AG04449 (cell line): Measurements from ENCODE around the gene TMEM139.

Source experiments
- CTCF ChIA-PET: fragments of 350-600 bp; formaldehyde crosslinking; extraction: SDS; loops from one replicate; lab custom pipeline; 2021; ENCODE audit warnings: antibody characterized with exemption; lab: Yijun Ruan, JAX
- POLR2A ChIA-PET: fragments of 400-600, 350-600 bp; formaldehyde crosslinking; extraction: SDS; loops from one replicate; lab custom pipeline; 2020; ENCODE audit warnings: antibody characterized with exemption, inconsistent platforms; lab: Yijun Ruan, JAX
- DNase-seq: peaks from one replicate; pipeline ENCODE4 v3.0.0-alpha.2; 2010; ENCODE audit warnings: low read depth, low spot score
- H3K4me3 ChIP-seq: 2 replicates; pipeline ENCODE4 v1.5.1; 2011; ENCODE audit warnings: low read depth, mild to moderate bottlenecking, control low read depth, low read length
- TF ChIP-seq, protein P1 (sequence below): IDR thresholded peaks from one replicate; pipeline ENCODE4 v1.5.1; 2011; ENCODE audit warnings: mild to moderate bottlenecking, moderate library complexity, low read length, control low read depth, inconsistent platforms; ENCODE audit not compliant: insufficient read depth; ENCODE audit errors: missing control alignments

TMEM139 gene

DNA sequence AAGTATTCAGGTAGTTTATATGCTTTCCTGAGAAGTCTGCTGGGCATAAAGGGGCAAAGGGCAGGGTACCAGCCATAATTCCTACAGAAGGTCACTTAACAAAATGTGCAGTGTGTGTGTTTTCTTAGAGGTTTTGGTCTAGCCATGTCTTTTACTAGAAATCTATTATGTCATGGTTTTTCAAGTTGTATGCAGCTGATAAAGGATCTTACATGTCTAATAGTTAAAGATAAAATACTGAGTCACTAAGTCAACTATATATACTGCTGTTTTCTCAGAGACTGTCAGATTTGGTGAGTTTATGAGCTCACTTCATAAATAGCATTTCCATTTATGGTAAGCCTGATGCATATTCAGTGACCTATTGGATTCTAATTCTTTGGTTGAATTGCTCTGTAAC lies 11.1 kb downstream of the TMEM139 start:
- DNase-seq: no peak
- ChIA-PET POLR2A (interaction anchor here (1.0 kb wide), 1 partner anchor 33 kb away, joined by 4 read pairs; the partner anchor contains the start of gene GSTK1), CTCF (interaction anchor here (0.7 to 2.6 kb wide), 6 partner anchors 10 to 207 kb away, joined by 3 to 18 read pairs (median 4); no protein-coding TSS in a partner anchor)
- H3K4me3 ChIP-seq: no peak overlapping the region
- TF ChIP-seq, protein P1, sequence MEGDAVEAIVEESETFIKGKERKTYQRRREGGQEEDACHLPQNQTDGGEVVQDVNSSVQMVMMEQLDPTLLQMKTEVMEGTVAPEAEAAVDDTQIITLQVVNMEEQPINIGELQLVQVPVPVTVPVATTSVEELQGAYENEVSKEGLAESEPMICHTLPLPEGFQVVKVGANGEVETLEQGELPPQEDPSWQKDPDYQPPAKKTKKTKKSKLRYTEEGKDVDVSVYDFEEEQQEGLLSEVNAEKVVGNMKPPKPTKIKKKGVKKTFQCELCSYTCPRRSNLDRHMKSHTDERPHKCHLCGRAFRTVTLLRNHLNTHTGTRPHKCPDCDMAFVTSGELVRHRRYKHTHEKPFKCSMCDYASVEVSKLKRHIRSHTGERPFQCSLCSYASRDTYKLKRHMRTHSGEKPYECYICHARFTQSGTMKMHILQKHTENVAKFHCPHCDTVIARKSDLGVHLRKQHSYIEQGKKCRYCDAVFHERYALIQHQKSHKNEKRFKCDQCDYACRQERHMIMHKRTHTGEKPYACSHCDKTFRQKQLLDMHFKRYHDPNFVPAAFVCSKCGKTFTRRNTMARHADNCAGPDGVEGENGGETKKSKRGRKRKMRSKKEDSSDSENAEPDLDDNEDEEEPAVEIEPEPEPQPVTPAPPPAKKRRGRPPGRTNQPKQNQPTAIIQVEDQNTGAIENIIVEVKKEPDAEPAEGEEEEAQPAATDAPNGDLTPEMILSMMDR: no peak

- H3K4me3 ChIP-seq: no peak overlapping the region
- ChIA-PET CTCF (interaction anchor here (0.7 to 2.6 kb wide), 7 partner anchors 9 to 207 kb away, joined by 3 to 18 read pairs (median 4); no protein-coding TSS in a partner anchor), POLR2A (interaction anchor here (1.2 kb wide), 1 partner anchor 8 kb away, joined by 4 read pairs; the partner anchor contains the start of gene CASP2)
- TF ChIP-seq, protein P1: no peak
- DNase-seq: no peak
Measured at GRCh38 chr7:143296686-143297085, 11.9 kb downstream of the TMEM139 start.

- POLR2A ChIA-PET: interaction anchor here (1.2 kb wide), 1 partner anchor 36 kb away, joined by 3 read pairs; the partner anchor contains the start of gene GSTK1
- CTCF ChIA-PET: interaction anchor here (0.7 to 3.9 kb wide), 9 partner anchors 7 to 81 kb away, joined by 3 to 18 read pairs (median 4); partner anchors contain the start of gene GSTK1
- TF ChIP-seq, protein P1: no peak
- no peak for DNase-seq
- no peak overlapping the region for H3K4me3 ChIP-seq
Measured at GRCh38 chr7:143299346-143299745, 14.6 kb downstream of the TMEM139 start.

- DNase-seq: no peak
Measured at GRCh38 chr7:143299840-143300239, 15.1 kb downstream of the TMEM139 start.

DNA sequence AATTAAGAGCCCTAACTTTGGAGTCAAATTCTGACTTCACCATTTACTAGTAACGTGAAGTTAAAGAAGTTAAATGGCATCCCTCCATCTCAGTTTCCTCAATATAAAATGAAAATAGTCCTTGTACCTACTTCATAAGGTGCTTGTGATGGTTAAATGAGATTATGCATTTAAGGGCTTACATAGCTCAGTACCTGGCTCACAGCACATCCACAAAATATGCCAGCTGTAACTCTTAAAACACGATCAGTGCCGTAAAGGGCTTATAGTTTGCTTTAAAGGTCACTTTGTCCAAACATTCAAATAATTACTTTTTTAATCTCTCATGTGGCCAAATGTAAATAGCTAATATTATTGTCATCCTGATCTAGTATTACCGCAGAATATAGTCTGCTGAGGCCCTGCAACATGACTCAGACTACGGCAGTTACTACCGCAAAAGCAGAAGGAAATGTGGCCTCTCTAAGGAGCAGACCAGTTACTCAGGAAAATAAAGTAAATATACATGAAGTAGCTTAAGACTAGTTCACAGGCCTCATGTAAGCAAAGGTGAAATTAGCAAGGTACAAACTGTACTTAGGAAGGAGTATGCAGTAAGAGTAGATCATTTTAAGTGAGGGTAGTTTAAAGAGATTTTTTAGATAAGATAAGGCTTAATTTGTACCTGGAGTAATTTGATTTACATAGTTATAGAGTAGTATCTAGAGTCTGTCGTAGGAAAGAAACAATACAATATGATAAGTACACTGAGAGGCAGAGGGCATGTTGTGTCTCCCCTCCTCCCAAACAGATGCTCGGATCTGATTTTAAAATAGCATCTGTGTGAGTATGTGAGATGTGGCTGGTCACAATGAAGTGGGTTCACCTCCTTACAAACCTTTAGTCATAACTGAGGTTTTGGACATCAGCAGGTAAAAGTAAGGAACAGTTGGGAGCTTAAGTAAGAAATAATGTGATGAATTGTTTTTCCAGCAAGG lies 16.5 kb downstream of the TMEM139 start:
- ChIA-PET POLR2A (no interaction called here), CTCF (interaction anchor here (0.8 to 3.9 kb wide), 7 partner anchors 9 to 157 kb away, joined by 3 to 18 read pairs (median 4); partner anchors contain the start of gene CASP2)
- TF ChIP-seq, protein P1: no peak
- no peak for DNase-seq
- no peak overlapping the region for H3K4me3 ChIP-seq

More at GRCh38 chr7:143299840-143300239, 15.1 kb downstream of the TMEM139 start:
- TF ChIP-seq, protein P1: peak; percentile 37
- CTCF ChIA-PET: interaction anchor here (0.7 to 3.9 kb wide), 9 partner anchors 8 to 81 kb away, joined by 3 to 18 read pairs (median 4); partner anchors contain the start of gene GSTK1
- H3K4me3 ChIP-seq: no peak overlapping the region
- POLR2A ChIA-PET: interaction anchor here (1.2 kb wide), 1 partner anchor 37 kb away, joined by 3 read pairs; the partner anchor contains the start of gene GSTK1
